Uterus (tissue), 4 donors: ENCODE results near the gene GABRB3. TPM values are rescaled to one million over a fixed set of nuclear protein-coding genes. Genes with fewer than 3 reads are reported as not detected.

Experiments
- DNase-seq, 2 donors: peaks; one replicate each; pipeline ENCODE4 v3.0.0-alpha.2; 2019 to 2020
- H3K27ac ChIP-seq, 2 donors: fragments of 200-600 bp; sonication (generic); 1 replicate in 1 of 2; 2 replicates in 1 of 2; pipeline ENCODE4 v1.5.1; 2016 to 2018
- H3K27me3 ChIP-seq, 2 donors: fragments of 200-600 bp; sonication (generic); one replicate each; pipeline ENCODE4 v1.5.1; 2018 to 2019; ENCODE audit warnings: control low read depth in 1 of 2
- H3K36me3 ChIP-seq, 2 donors: fragments of 200-600 bp; sonication (generic); one replicate each; pipeline ENCODE4 v1.5.1; 2019; ENCODE audit warnings: control low read depth in 1 of 2
- H3K4me1 ChIP-seq, 2 donors: fragments of 200-600 bp; sonication (generic); one replicate each; pipeline ENCODE4 v1.5.1; 2018 to 2019; ENCODE audit warnings: control low read depth in 1 of 2
- H3K4me3 ChIP-seq, 2 donors: fragments of 200-600 bp; sonication (generic); 1 replicate in 1 of 2; 2 replicates in 1 of 2; pipeline ENCODE4 v1.5.1; 2018 to 2019; ENCODE audit warnings: mild to moderate bottlenecking in 1 of 2
- H3K9me3 ChIP-seq, 2 donors: fragments of 200-600 bp; sonication (generic); one replicate each; pipeline ENCODE4 v1.5.1; 2019; ENCODE audit warnings: control low read depth in 1 of 2
- POLR2A ChIP-seq, 2 donors: fragments of 450-650 bp; IDR thresholded peaks; one replicate each; pipeline ENCODE4 v1.6.1; 2016; ENCODE audit warnings: antibody characterized with exemption in 2 of 2, mild to moderate bottlenecking in 1 of 2, moderate library complexity in 1 of 2
- intact Hi-C: fragments of 100-400 bp; cut with DNase I; formaldehyde crosslinking; loops from one replicate; pipeline ENCODE4 v1.15.1; 2023; ENCODE audit warnings: low total_unique reads
- total RNA-seq, 4 donors: library from RNA; depleted of rRNA in 3 of 4; stranded (reverse); fragments of >200 nt in 3 of 4; gene quantifications; one replicate each; pipeline versions ENCODE4 v1.1.0 to v1.2.4, GENCODE V29; 2014 to 2023
- TF ChIP-seq, protein P1 (sequence below), 4 experiments: fragments of 200-600 bp in 2 of 4; fragments of 450-650 bp in 2 of 4; sonication (generic) in 2 of 4; IDR thresholded peaks; one replicate each; pipeline ENCODE4 v1.5.1; 2016 to 2019; ENCODE audit warnings: antibody characterized with exemption in 4 of 4, mild to moderate bottlenecking in 2 of 4, moderate library complexity in 1 of 4
- donor health status: DM: yes; HTN: yes; CAD: no.

Gene GABRB3
- total RNA-seq, 4 donors from 2014 or later, result 1.7 to 6.2 (median 1.8) TPM; not detected in 1

DNA sequence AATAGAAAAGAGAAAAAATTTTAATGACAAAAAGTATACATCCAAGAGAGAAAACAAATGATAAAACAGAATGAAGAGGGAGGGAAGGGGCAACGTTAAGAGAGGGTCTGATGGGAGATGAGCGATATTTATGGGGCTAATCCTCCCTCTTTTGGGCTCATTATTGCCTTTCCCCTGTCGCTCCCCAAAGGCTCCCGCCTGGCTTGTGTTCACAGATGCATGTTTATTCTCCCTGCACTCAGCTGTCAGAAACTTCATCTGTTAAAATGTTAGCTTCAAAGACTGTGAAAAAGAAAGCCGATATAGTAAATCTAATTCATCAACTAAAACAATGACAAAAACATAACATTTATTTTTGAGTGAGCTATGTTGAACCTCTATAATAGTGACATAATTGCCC is 74.3 kb downstream of the GABRB3 start:
- H3K36me3 ChIP-seq, result no peaks in the 10 kb centered on the region
- DNase-seq, result no peak
- H3K27me3 ChIP-seq, result no peaks in the 10 kb centered on the region
- H3K4me1 ChIP-seq, result no peaks in the 10 kb centered on the region
- intact Hi-C loops, result no loop called here
- H3K4me3 ChIP-seq, result no peak overlapping the region
- no peak for TF ChIP-seq POLR2A (IDR thresholded peaks at IDR 0.05)
- TF ChIP-seq, protein P1, sequence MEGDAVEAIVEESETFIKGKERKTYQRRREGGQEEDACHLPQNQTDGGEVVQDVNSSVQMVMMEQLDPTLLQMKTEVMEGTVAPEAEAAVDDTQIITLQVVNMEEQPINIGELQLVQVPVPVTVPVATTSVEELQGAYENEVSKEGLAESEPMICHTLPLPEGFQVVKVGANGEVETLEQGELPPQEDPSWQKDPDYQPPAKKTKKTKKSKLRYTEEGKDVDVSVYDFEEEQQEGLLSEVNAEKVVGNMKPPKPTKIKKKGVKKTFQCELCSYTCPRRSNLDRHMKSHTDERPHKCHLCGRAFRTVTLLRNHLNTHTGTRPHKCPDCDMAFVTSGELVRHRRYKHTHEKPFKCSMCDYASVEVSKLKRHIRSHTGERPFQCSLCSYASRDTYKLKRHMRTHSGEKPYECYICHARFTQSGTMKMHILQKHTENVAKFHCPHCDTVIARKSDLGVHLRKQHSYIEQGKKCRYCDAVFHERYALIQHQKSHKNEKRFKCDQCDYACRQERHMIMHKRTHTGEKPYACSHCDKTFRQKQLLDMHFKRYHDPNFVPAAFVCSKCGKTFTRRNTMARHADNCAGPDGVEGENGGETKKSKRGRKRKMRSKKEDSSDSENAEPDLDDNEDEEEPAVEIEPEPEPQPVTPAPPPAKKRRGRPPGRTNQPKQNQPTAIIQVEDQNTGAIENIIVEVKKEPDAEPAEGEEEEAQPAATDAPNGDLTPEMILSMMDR (IDR thresholded peaks at IDR 0.05), result no peak
- no peaks in the 10 kb centered on the region for H3K9me3 ChIP-seq
- no peak overlapping the region for H3K27ac ChIP-seq

DNA sequence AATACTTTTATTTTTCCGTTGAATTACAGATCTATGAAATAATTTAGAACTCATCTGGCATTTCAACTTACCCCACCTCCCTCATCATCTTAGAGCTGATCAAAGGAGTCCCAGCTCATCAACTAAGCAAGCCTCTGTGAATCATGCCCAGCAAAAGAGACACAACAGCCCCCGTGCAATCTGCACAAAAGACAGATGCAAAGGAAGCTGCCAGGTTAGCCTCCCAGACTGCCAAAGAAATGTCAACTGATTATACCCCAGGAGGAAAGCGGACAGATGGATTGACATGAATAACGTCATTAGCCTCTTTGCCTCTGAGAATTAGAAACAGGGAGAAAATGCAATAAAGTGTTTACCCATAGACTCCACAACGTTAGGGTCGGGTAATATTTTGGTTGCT is 75.0 kb downstream of the GABRB3 start:
- no peaks in the 10 kb centered on the region for H3K36me3 ChIP-seq
- H3K27me3 ChIP-seq, result no peaks in the 10 kb centered on the region
- no peak for DNase-seq
- H3K4me3 ChIP-seq, result no peak overlapping the region
- intact Hi-C loops, result no loop called here
- no peak overlapping the region for H3K27ac ChIP-seq
- TF ChIP-seq, protein P1 (IDR thresholded peaks at IDR 0.05), result no peak
- no peak for TF ChIP-seq POLR2A (IDR thresholded peaks at IDR 0.05)
- H3K9me3 ChIP-seq, result no peaks in the 10 kb centered on the region
- H3K4me1 ChIP-seq, result no peaks in the 10 kb centered on the region

DNA sequence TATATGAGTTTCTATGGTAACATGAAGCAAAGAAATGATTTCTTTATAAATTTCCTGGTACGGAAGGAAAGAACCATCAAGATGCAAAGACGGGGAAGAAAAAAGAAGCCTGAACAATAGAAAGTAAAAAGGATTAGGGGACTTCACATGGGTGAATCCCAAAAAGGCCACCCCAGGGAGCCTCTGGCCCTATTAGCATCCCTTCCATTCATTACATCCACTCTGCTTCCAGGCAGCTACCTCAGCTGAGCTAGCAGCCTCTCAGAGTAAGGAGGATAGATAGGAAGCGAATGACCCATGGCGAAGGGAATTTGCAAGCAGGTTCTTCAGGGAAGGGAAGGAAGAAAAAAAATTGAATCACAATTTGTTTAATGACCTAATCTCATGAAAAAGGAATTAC is 81.6 kb downstream of the GABRB3 start:
- Histone ChIP-seq H3K9me3 (no peaks in the 10 kb centered on the region), H3K27ac (no peak overlapping the region), H3K27me3 (no peaks in the 10 kb centered on the region), H3K4me3 (no peak overlapping the region), H3K4me1 (no peaks in the 10 kb centered on the region), H3K36me3 (no peaks in the 10 kb centered on the region)
- DNase-seq, result no peak
- no peak for TF ChIP-seq POLR2A (IDR thresholded peaks at IDR 0.05)
- TF ChIP-seq, protein P1 (IDR thresholded peaks at IDR 0.05), result no peak
- intact Hi-C loops, result no loop called here

DNA sequence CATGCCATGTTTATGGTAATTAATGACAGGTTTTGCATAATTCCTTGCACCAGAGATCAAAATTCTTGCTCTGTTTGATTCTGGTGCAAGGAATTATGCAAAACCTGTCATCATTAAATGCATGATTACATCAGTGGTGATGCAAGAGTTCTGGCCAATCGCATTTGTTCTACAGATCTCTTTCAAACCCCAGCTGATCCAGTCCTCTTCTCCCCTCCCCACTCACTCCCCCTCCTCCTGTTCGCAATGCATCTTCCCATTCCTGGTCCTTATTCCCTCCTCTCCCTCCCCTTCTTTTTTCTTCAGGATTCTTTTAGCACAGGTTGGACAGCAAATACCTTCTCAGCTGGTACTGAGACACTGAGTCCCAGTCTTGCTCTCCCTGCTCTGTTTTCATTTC is 82.1 kb downstream of the GABRB3 start:
- H3K9me3 ChIP-seq, result no peaks in the 10 kb centered on the region
- no peak overlapping the region for H3K27ac ChIP-seq
- no peaks in the 10 kb centered on the region for H3K4me1 ChIP-seq
- no peak overlapping the region for H3K4me3 ChIP-seq
- no peaks in the 10 kb centered on the region for H3K36me3 ChIP-seq
- DNase-seq, result no peak
- TF ChIP-seq, protein P1 (IDR thresholded peaks at IDR 0.05), result no peak
- no peak for TF ChIP-seq POLR2A (IDR thresholded peaks at IDR 0.05)
- no peaks in the 10 kb centered on the region for H3K27me3 ChIP-seq
- intact Hi-C loops, result no loop called here

DNA sequence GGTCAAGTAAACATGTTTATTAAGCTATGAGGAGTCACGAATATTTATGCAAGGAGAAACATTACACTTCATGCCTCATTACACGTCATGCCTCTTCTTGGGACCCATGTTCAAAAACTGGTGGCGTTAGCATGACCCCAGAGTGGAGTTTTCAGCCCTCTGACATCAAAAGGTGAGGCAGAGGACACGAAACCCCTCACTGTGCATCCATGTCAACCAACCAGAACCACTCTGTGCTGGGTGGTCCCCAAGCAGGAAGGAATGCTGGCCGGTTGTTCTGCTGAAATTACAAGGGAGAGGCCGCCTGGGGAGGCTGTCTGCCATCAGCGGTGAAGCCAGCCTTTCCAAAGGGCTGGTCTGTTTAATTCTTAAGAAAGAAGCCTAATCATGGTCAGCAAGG is 83.4 kb downstream of the GABRB3 start:
- H3K9me3 ChIP-seq, result no peaks in the 10 kb centered on the region
- H3K27me3 ChIP-seq, result no peaks in the 10 kb centered on the region
- intact Hi-C loops, result no loop called here
- H3K36me3 ChIP-seq, result no peaks in the 10 kb centered on the region
- H3K4me3 ChIP-seq, result no peak overlapping the region
- TF ChIP-seq, protein P1 (IDR thresholded peaks at IDR 0.05), result no peak
- TF ChIP-seq POLR2A (IDR thresholded peaks at IDR 0.05), result no peak
- H3K4me1 ChIP-seq, result no peaks in the 10 kb centered on the region
- DNase-seq, result no peak
- no peak overlapping the region for H3K27ac ChIP-seq
